K562 (cell line): ENCODE data around the gene CDC26.

Source experiments
- BMI1 ChIP-seq: fragments of 150-350 bp; IDR thresholded peaks from 2 replicates; pipeline ENCODE4 v1.6.1; 2014; ENCODE audit warnings: low read length
- EZH2 ChIP-seq: IDR thresholded peaks from 2 replicates; pipeline ENCODE4 v1.6.1; 2012; ENCODE audit warnings: low read depth, mild to moderate bottlenecking, inconsistent platforms, low read length, borderline replicate concordance
- GABPA ChIP-seq: fragments of 200-800 bp; sonication (Bioruptor generic); conservative IDR thresholded peaks from 2 replicates; pipeline ENCODE4 v1.6.1; 2016; ENCODE audit warnings: low read depth, missing genetic modification characterization, missing compliant biosample characterization
- KHSRP ChIP-seq: fragments of 450-650 bp; IDR thresholded peaks from 2 replicates; pipeline ENCODE4 v1.6.1; 2017
- MYBL2 ChIP-seq, 2 experiments: fragments of 450-650 bp in 1 of 2; sonication (generic) in 1 of 2; formaldehyde crosslinking in 1 of 2; IDR thresholded peaks; 2 replicates each; pipeline versions ENCODE4 v1.6.1 to v1.8.1; 2017 to 2022; ENCODE audit warnings: borderline replicate concordance in 1 of 2, inconsistent platforms in 1 of 2, low read depth in 1 of 2, mild to moderate bottlenecking in 1 of 2, missing genetic modification reagents in 1 of 2, moderate library complexity in 1 of 2
- NFRKB ChIP-seq: fragments of 450-650 bp; IDR thresholded peaks from 2 replicates; pipeline ENCODE4 v1.6.1; 2016; ENCODE audit warnings: low read depth
- SETDB1 ChIP-seq: IDR thresholded peaks from one replicate; pipeline ENCODE4 v1.6.1; 2012; ENCODE audit warnings: low read length, control low read depth, inconsistent platforms
- SMAD1 ChIP-seq: fragments of 150-350 bp; IDR thresholded peaks from 2 replicates; pipeline ENCODE4 v1.6.1; 2014; ENCODE audit warnings: low read length, low read depth; ENCODE audit not compliant: partially characterized antibody
- STAG1 ChIP-seq: sonication (generic); formaldehyde crosslinking; IDR thresholded peaks from 2 replicates; pipeline ENCODE4 v1.5.0; 2020; ENCODE audit warnings: missing genetic modification reagents, borderline replicate concordance
- TF ChIP-seq, protein P1 (sequence below), 3 experiments: IDR thresholded peaks in 2 of 3; conservative IDR thresholded peaks in 1 of 3; 2 replicates each; pipeline ENCODE4 v1.5.1; 2011 to 2012; ENCODE audit warnings: low read length in 3 of 3, mild to moderate bottlenecking in 3 of 3, control low read depth in 2 of 3, improper control_type of control experiment in 1 of 3, inconsistent platforms in 1 of 3, low read depth in 1 of 3, mixed read lengths in 1 of 3, moderate library complexity in 1 of 3; ENCODE audit not compliant: insufficient read depth in 2 of 3
- TF ChIP-seq, protein P2 (sequence below): sonication (generic); formaldehyde crosslinking; IDR thresholded peaks from 2 replicates; pipeline ENCODE4 v1.8.0; 2022; ENCODE audit warnings: missing genetic modification reagents, mild to moderate bottlenecking, borderline replicate concordance
- TF ChIP-seq, protein P3 (sequence below): sonication (generic); formaldehyde crosslinking; IDR thresholded peaks from 2 replicates; pipeline ENCODE4 v1.8.1; 2022; ENCODE audit warnings: missing genetic modification reagents

DNA sequence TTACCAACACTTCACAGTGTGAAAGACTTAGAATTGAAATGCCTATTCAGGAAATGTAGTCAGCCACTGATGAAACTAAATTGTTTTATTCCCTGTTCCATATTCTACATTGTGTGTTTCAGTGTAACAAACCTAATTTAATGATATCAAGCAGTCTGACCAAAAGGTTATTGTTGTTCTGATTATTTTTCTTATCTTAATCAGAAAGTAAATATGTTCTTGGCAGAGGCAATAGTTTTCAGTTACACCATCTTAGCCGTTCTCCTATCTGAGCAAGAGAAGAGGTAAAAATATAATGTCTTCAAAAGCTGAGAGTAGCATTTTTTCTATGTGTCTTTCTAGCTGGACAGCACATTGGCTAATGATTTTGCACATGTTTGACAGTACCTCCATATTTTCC is 17.1 kb downstream of the CDC26 start:
- TF ChIP-seq, protein P1, sequence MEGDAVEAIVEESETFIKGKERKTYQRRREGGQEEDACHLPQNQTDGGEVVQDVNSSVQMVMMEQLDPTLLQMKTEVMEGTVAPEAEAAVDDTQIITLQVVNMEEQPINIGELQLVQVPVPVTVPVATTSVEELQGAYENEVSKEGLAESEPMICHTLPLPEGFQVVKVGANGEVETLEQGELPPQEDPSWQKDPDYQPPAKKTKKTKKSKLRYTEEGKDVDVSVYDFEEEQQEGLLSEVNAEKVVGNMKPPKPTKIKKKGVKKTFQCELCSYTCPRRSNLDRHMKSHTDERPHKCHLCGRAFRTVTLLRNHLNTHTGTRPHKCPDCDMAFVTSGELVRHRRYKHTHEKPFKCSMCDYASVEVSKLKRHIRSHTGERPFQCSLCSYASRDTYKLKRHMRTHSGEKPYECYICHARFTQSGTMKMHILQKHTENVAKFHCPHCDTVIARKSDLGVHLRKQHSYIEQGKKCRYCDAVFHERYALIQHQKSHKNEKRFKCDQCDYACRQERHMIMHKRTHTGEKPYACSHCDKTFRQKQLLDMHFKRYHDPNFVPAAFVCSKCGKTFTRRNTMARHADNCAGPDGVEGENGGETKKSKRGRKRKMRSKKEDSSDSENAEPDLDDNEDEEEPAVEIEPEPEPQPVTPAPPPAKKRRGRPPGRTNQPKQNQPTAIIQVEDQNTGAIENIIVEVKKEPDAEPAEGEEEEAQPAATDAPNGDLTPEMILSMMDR (IDR thresholded peaks at IDR 0.05 in 2 of 3, conservative IDR thresholded peaks at IDR 0.05 in 1 of 3; ENCODE audit: insufficient read depth in 2 of 3, low read depth in 1 of 3, low read length in 3 of 3), result no peak
- TF ChIP-seq EZH2 (no peak), KHSRP (no peak), SMAD1 (no peak), BMI1 (no peak), STAG1 (CRISPR knock-in tag) (no peak), MYBL2 (IDR thresholded peaks at IDR 0.05; ENCODE audit: low read depth) (no peak), MYBL2 (CRISPR knock-in tag; IDR thresholded peaks at IDR 0.05; ENCODE audit: borderline replicate concordance) (no peak), NFRKB (no peak), SETDB1 (no peak), GABPA (tag) (no peak)
- TF ChIP-seq, protein P2, sequence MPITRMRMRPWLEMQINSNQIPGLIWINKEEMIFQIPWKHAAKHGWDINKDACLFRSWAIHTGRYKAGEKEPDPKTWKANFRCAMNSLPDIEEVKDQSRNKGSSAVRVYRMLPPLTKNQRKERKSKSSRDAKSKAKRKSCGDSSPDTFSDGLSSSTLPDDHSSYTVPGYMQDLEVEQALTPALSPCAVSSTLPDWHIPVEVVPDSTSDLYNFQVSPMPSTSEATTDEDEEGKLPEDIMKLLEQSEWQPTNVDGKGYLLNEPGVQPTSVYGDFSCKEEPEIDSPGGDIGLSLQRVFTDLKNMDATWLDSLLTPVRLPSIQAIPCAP, result no peak
- TF ChIP-seq, protein P3, sequence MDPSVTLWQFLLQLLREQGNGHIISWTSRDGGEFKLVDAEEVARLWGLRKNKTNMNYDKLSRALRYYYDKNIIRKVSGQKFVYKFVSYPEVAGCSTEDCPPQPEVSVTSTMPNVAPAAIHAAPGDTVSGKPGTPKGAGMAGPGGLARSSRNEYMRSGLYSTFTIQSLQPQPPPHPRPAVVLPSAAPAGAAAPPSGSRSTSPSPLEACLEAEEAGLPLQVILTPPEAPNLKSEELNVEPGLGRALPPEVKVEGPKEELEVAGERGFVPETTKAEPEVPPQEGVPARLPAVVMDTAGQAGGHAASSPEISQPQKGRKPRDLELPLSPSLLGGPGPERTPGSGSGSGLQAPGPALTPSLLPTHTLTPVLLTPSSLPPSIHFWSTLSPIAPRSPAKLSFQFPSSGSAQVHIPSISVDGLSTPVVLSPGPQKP (CRISPR knock-in tag), result no peak
